Fibroblast of skin of right quadriceps (primary cell): ENCODE data around the gene ARHGEF37.
"Not testable (repeated sequence)": the region's sequence is repeated elsewhere in the genome, so short reads cannot be mapped to it uniquely, and the experiment has no call there.

Experiments
- DNase-seq: peaks from one replicate; pipeline ENCODE4 v3.0.0-alpha.2; 2013

The ARHGEF37 gene

GRCh38 chr5:149652697-149653096, 71.4 kb downstream of the ARHGEF37 start:
- DNase-seq, result no peak

GRCh38 chr5:149654231-149654630, 72.9 kb downstream of the ARHGEF37 start:
- DNase-seq, result no peak

GRCh38 chr5:149654883-149655505, 73.7 kb downstream of the ARHGEF37 start:
- no peak for DNase-seq

GRCh38 chr5:149656576-149657182, 75.4 kb downstream of the ARHGEF37 start:
- DNase-seq, result peak; percentile 7

GRCh38 chr5:149657324-149657723, 76.0 kb downstream of the ARHGEF37 start:
- DNase-seq, result no peak

- DNase-seq, result no peak
Observed at GRCh38 chr5:149658299-149658698, 77.0 kb downstream of the ARHGEF37 start.

- no peak for DNase-seq
Observed at GRCh38 chr5:149664083-149664482, 82.8 kb downstream of the ARHGEF37 start.

GRCh38 chr5:149664666-149665415, 83.5 kb downstream of the ARHGEF37 start:
- DNase-seq, result no peak

GRCh38 chr5:149665416-149666175, 84.3 kb downstream of the ARHGEF37 start:
- no peak for DNase-seq

- peak; percentile 13 for DNase-seq
Observed at GRCh38 chr5:149666212-149666852, 85.0 kb downstream of the ARHGEF37 start.

- peak; percentile 15 for DNase-seq
Observed at GRCh38 chr5:149667084-149667828, 86.0 kb downstream of the ARHGEF37 start.

- DNase-seq, result no peak
Observed at GRCh38 chr5:149667829-149668330, 86.6 kb downstream of the ARHGEF37 start.

GRCh38 chr5:149669273-149669672, 88.0 kb downstream of the ARHGEF37 start:
- DNase-seq, result not testable (repeated sequence)

- no peak for DNase-seq
Observed at GRCh38 chr5:149671544-149671943, 90.2 kb downstream of the ARHGEF37 start.

- DNase-seq, result no peak
Observed at GRCh38 chr5:149672701-149673476, 91.6 kb downstream of the ARHGEF37 start.

GRCh38 chr5:149674686-149675085, 93.4 kb downstream of the ARHGEF37 start:
- DNase-seq, result no peak

GRCh38 chr5:149675610-149676201, 94.4 kb downstream of the ARHGEF37 start:
- DNase-seq, result no peak

- no peak for DNase-seq
Observed at GRCh38 chr5:149677731-149678130, 96.4 kb downstream of the ARHGEF37 start.

- DNase-seq, result no peak
Observed at GRCh38 chr5:149679876-149680809, 98.8 kb downstream of the ARHGEF37 start.
